ENCODE measurements around the gene SH3RF2. TPM values are rescaled to one million over a fixed set of nuclear protein-coding genes. Genes with fewer than 3 reads are reported as not detected.

Gene SH3RF2
- total and polyA plus RNA-seq, 10 donors, result 0.04 to 0.44 (median 0.10) TPM; not detected in 2

DNA sequence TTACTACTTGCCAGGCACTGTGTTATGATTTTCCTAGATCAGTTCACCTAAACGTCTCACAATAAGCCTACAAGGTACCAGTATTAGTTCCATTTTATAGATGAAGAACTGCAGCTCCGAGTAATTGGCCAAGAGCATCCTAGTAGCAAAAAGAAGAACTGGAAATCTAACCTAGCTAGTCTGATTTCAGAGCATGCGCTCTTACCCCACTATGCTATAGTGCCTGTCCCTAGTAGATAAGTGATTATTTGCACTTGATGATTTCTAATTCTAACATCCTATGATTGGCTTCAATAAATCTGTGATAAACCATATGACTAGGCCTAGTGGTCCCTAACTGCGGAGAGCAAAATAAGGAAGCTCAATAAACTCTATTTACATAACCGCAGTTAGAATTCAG is 176.1 kb downstream of the SH3RF2 start:
- Histone ChIP-seq H3K27me3 (replicated peaks in 1 of 7) (no peaks in the 10 kb centered on the region), H3K9me3 (no peaks in the 10 kb centered on the region), H3K4me3 (no peak overlapping the region), H3K27ac (no peak overlapping the region), H3K4me1 (no peaks in the 10 kb centered on the region), H3K36me3 (peaks cover 0 to 66% (median 27%) of the 10 kb centered on the region in 6 donors)
- TF ChIP-seq, protein P1, sequence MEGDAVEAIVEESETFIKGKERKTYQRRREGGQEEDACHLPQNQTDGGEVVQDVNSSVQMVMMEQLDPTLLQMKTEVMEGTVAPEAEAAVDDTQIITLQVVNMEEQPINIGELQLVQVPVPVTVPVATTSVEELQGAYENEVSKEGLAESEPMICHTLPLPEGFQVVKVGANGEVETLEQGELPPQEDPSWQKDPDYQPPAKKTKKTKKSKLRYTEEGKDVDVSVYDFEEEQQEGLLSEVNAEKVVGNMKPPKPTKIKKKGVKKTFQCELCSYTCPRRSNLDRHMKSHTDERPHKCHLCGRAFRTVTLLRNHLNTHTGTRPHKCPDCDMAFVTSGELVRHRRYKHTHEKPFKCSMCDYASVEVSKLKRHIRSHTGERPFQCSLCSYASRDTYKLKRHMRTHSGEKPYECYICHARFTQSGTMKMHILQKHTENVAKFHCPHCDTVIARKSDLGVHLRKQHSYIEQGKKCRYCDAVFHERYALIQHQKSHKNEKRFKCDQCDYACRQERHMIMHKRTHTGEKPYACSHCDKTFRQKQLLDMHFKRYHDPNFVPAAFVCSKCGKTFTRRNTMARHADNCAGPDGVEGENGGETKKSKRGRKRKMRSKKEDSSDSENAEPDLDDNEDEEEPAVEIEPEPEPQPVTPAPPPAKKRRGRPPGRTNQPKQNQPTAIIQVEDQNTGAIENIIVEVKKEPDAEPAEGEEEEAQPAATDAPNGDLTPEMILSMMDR (IDR thresholded peaks at IDR 0.05 in 8 of 11, conservative IDR thresholded peaks at IDR 0.05 in 3 of 11), result no peak
- TF ChIP-seq POLR2AphosphoS5 (IDR thresholded peaks at IDR 0.05) (no peak), POLR2A (IDR thresholded peaks at IDR 0.05) (no peak)
- 75 to 92% (median 83%) methylated on average over 5 of the region's 5 CpGs for WGBS, 5 donors
- intact Hi-C loops (cut with DNase I; ENCODE audit: low total_unique reads), result no loop called here
- DNase-seq, result no peak

Other genes starting within 250 kb of the SH3RF2 start
- 1 to 10 TPM; 3.6 to 10.0 (median 7.5) TPM for gene PRELID2, start 101.2 kb upstream of the SH3RF2 start, total RNA-seq
- 1 to 10 TPM; 1.4 to 2.5 (median 1.7) TPM for gene PRELID2, start 101.2 kb upstream of the SH3RF2 start, polyA plus RNA-seq
- gene GRXCR2, start 63.6 kb upstream of the SH3RF2 start, total RNA-seq, result not detected
- not detected for gene GRXCR2, start 63.6 kb upstream of the SH3RF2 start, polyA plus RNA-seq
- gene PLAC8L1, start 169.0 kb downstream of the SH3RF2 start, total RNA-seq, result 1 to 10 TPM in 1 of 7 donors, not detected in 6; 1.0 TPM
- gene PLAC8L1, start 169.0 kb downstream of the SH3RF2 start, polyA plus RNA-seq, result 1 to 10 TPM in 1 of 3 donors, under 1 TPM in 2; 0.29 to 1.3 (median 0.41) TPM
- 100 to 1,000 TPM in 2 of 7 donors, 10 to 100 TPM in 5; 55.5 to 102 (median 83.4) TPM for gene LARS1, start 246.1 kb downstream of the SH3RF2 start, total RNA-seq
- 10 to 100 TPM; 34.2 to 43.6 (median 38.2) TPM for gene LARS1, start 246.1 kb downstream of the SH3RF2 start, polyA plus RNA-seq